Liver (tissue), 3 donors: ENCODE results near the gene CYP11A1.

Source experiments
- CTCF ChIP-seq: fragments of 150-350 bp; IDR thresholded peaks from 2 replicates; pipeline ENCODE4 v1.5.1; 2017; ENCODE audit warnings: improper control_type of control experiment, low read depth, low read length; ENCODE audit not compliant: missing input control
- HNF4A ChIP-seq, 2 donors: conservative IDR thresholded peaks; 2 replicates each; pipeline ENCODE4 v1.6.1; 2016; ENCODE audit warnings: antibody characterized with exemption in 2 of 2, mild to moderate bottlenecking in 2 of 2
- SP1 ChIP-seq: IDR thresholded peaks from 2 replicates; pipeline ENCODE4 v1.6.1; 2018; ENCODE audit warnings: antibody characterized with exemption, mild to moderate bottlenecking
- donor health status: healthy.
- donor health status: healthy.

GRCh38 chr15:74373731-74374647 lies 6.5 kb upstream of the CYP11A1 start:
- TF ChIP-seq CTCF (peak; percentile 86), HNF4A (conservative IDR thresholded peaks at IDR 0.05) (no peak), SP1 (peak; percentile 29)
